OCI-LY7 (cell line): ENCODE measurements around the gene LDLRAD2. TPM values are rescaled to one million over a fixed set of nuclear protein-coding genes. Genes with fewer than 3 reads are reported as not detected.

Experiments used
- BruUV-seq: library from RNA; stranded (reverse); fragments of 400-500 nt; replicated peaks from 2 replicates; lab custom pipeline; 2021; lab: Mats Ljungman, UMichigan
- CTCF ChIA-PET: fragments of 300-600 bp; sonication (Branson Sonifier 250); formaldehyde crosslinking; loops from one replicate; lab custom pipeline; 2022; ENCODE audit warnings: antibody characterized with exemption; ENCODE audit not compliant: unreplicated experiment; lab: Charles Lee
- POLR2A ChIA-PET: fragments of 300-600 bp; sonication (Branson Sonifier 250); formaldehyde crosslinking; loops from one replicate; lab custom pipeline; 2022; ENCODE audit warnings: antibody characterized with exemption; lab: Charles Lee
- DNase-seq: peaks from one replicate; pipeline ENCODE4 v3.0.0-alpha.2; 2015; ENCODE audit warnings: low spot score
- H2AFZ ChIP-seq: fragments of 200-600 bp; sonication (generic), shearing (Covaris generic); 2 replicates; pipeline ENCODE4 v1.6.1; 2014; ENCODE audit warnings: mild to moderate bottlenecking, antibody characterized with exemption, low read length, moderate library complexity
- H3K27ac ChIP-seq: fragments of 200-600 bp; sonication (generic); 2 replicates; pipeline ENCODE4 v1.5.1; 2014; ENCODE audit warnings: mixed run types, low read depth, mild to moderate bottlenecking, moderate library complexity, low read length, inconsistent platforms; ENCODE audit not compliant: poor library complexity, severe bottlenecking
- H3K36me3 ChIP-seq: fragments of 200-600 bp; sonication (generic); 2 replicates; pipeline ENCODE4 v1.6.1; 2014; ENCODE audit warnings: mild to moderate bottlenecking, antibody characterized with exemption, low read length, moderate library complexity, mixed read lengths; ENCODE audit not compliant: insufficient read depth
- H3K4me1 ChIP-seq: fragments of 200-600 bp; sonication (generic); 2 replicates; pipeline ENCODE4 v1.5.1; 2014; ENCODE audit warnings: mild to moderate bottlenecking, low read length; ENCODE audit not compliant: insufficient read depth, poor library complexity, severe bottlenecking
- H3K4me2 ChIP-seq: fragments of 200-600 bp; sonication (generic); 2 replicates; pipeline ENCODE4 v1.6.1; 2014; ENCODE audit warnings: mild to moderate bottlenecking, low read length
- H3K4me3 ChIP-seq: fragments of 200-600 bp; sonication (generic); 2 replicates; pipeline ENCODE4 v1.5.1; 2014; ENCODE audit warnings: mild to moderate bottlenecking, low read depth, low read length; ENCODE audit not compliant: poor library complexity, severe bottlenecking
- H3K79me2 ChIP-seq: fragments of 200-600 bp; sonication (generic); 2 replicates; pipeline ENCODE4 v1.6.1; 2016; ENCODE audit warnings: low read depth, mild to moderate bottlenecking, low read length, moderate library complexity, mixed read lengths; ENCODE audit not compliant: insufficient read depth
- H3K9me2 ChIP-seq: fragments of 200-600 bp; sonication (generic); 2 replicates; pipeline ENCODE4 v1.6.1; 2016; ENCODE audit warnings: mild to moderate bottlenecking, low read length, mixed read lengths; ENCODE audit not compliant: insufficient read depth
- H3K9me3 ChIP-seq: fragments of 200-600 bp; sonication (generic); 2 replicates; pipeline ENCODE4 v1.6.1; 2014; ENCODE audit warnings: mild to moderate bottlenecking, mixed run types, low read length, mixed read lengths
- H4K20me1 ChIP-seq: fragments of 200-600 bp; sonication (generic); 2 replicates; pipeline ENCODE4 v1.6.1; 2014; ENCODE audit warnings: mild to moderate bottlenecking, antibody characterized with exemption, low read length, moderate library complexity, mixed read lengths; ENCODE audit not compliant: insufficient read depth
- EZH2phosphoT487 ChIP-seq: fragments of 200-600 bp; sonication (generic); IDR thresholded peaks from 2 replicates; pipeline ENCODE4 v1.6.1; 2018; ENCODE audit warnings: low read depth, borderline replicate concordance, mild to moderate bottlenecking, mixed run types, antibody characterized with exemption, low read length, moderate library complexity, mixed read lengths
- intact Hi-C: fragments of 100-400 bp; cut with micrococcal nuclease; formaldehyde crosslinking; loops from one replicate; pipeline ENCODE4 v1.10.0; 2022; ENCODE audit not compliant: unreplicated experiment
- total RNA-seq, 2 experiments: library from RNA; depleted of rRNA in 1 of 2; stranded (reverse); fragments of >200 nt in 1 of 2; shearing (Covaris generic) in 1 of 2; gene quantifications; 2 replicates each; pipeline ENCODE4 v1.2.3, GENCODE V29; 2014 to 2022
- TF ChIP-seq, protein P1 (sequence below): fragments of 200-600 bp; sonication (generic); conservative IDR thresholded peaks from 2 replicates; pipeline ENCODE4 v1.5.1; 2014; ENCODE audit warnings: mild to moderate bottlenecking, antibody characterized with exemption, low read length, moderate library complexity, mixed read lengths

LDLRAD2 gene
- total RNA-seq, 2 experiments from 2014 or later, result not detected

DNA sequence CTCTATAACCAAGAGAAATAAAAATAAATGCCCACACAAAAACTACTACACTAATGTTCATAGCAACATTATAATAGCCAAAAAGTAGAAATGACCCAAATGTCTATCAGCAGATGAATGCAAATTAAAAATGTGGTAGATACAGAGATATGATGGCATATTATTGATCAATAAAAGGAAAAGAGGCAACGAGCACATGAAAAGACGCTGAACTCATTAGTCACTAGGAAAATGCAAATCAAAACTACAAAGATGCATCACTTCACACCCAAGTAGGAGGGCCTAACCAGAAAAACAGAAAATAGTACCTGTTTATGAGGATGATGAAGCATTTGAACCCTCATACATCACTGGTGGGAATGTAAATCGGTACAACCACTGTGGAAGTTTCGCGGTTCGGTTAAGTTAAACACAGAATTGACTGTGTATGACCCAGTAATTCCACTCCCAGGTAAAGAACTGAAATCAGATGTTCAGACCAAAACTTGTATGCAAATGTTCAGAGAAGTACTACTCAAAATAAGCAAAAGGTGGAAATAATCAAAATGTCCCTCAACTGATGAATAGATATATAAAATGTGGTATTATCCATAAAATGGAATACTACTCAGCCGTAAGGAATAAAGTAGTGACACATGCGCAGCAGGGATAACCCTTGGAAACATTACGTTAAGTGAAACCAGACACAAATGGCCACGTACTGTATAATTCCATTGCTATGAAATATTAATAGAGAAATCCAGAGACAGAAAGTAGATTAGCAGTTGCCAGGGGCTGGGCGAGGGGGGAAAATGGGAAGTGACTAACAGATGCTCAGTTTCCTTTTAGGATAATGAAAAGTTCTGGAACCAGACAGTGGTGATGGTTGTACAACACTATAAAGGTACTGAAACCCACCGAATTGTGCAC is 32.2 kb upstream of the LDLRAD2 start:
- ChIA-PET CTCF (no interaction called here), POLR2A (interaction anchor here (1.0 kb wide), 1 partner anchor 45 kb away, joined by 3 read pairs; no protein-coding TSS in a partner anchor)
- TSS peak; percentile 38 for BruUV-seq
- Histone ChIP-seq H3K4me3 (peak overlapping the region; percentile 85), H3K9me2 (no peaks in the 10 kb centered on the region), H3K36me3 (peaks cover 27% of the 10 kb centered on the region), H3K4me1 (peaks cover 29% of the 10 kb centered on the region), H4K20me1 (peaks cover 16% of the 10 kb centered on the region), H3K4me2 (peak overlapping the region; percentile 82), H2AFZ (no peak overlapping the region), H3K79me2 (peaks cover 76% of the 10 kb centered on the region), H3K27ac (peak overlapping the region; percentile 32), H3K9me3 (no peaks in the 10 kb centered on the region)
- DNase-seq, result peak; percentile 19
- TF ChIP-seq EZH2phosphoT487, result no peak
- TF ChIP-seq, protein P1, sequence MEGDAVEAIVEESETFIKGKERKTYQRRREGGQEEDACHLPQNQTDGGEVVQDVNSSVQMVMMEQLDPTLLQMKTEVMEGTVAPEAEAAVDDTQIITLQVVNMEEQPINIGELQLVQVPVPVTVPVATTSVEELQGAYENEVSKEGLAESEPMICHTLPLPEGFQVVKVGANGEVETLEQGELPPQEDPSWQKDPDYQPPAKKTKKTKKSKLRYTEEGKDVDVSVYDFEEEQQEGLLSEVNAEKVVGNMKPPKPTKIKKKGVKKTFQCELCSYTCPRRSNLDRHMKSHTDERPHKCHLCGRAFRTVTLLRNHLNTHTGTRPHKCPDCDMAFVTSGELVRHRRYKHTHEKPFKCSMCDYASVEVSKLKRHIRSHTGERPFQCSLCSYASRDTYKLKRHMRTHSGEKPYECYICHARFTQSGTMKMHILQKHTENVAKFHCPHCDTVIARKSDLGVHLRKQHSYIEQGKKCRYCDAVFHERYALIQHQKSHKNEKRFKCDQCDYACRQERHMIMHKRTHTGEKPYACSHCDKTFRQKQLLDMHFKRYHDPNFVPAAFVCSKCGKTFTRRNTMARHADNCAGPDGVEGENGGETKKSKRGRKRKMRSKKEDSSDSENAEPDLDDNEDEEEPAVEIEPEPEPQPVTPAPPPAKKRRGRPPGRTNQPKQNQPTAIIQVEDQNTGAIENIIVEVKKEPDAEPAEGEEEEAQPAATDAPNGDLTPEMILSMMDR, result no peak
- intact Hi-C loops, result no loop called here

DNA sequence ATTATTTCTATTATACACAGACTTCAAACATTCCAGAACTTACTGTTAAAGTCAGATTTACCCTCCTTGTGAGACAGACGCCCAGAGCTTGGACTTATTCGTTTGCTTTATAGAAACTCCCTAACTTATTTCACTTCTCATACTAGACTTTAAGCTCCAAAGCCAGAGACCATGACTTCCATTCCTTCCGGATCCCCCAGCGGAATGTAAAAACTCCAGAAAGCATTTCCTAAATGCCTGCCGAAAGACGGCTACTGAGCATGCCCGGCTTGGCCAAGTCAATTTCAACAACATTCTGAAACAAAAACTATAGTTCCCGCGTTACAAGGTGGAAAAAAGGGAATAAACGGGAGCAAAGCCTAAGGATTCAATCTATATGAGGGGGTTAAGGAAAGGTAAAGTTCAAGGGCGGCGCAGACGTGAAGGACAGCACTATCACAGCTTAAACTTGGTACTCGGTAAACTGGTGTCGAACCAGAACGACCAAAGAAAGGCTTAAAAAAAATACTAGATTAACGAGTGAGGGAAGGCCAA is 30.2 kb upstream of the LDLRAD2 start:
- CTCF ChIA-PET, result interaction anchor here (0.6 to 1.3 kb wide), 2 partner anchors 72 to 160 kb away, joined by 3 read pairs; no protein-coding TSS in a partner anchor

More for the DNA sequence above, 30.2 kb upstream of the LDLRAD2 start:
- BruUV-seq, result no TSS peak
- Histone ChIP-seq H3K4me3 (peak overlapping the region; percentile 85), H3K4me1 (peaks cover 21% of the 10 kb centered on the region), H3K36me3 (peaks cover 17% of the 10 kb centered on the region), H3K9me2 (no peaks in the 10 kb centered on the region), H3K27ac (peak overlapping the region; percentile 94), H3K9me3 (no peaks in the 10 kb centered on the region), H2AFZ (no peak overlapping the region; the same call in 1 of the 2 replicates), H3K4me2 (peak overlapping the region; percentile 82), H3K79me2 (peaks cover 57% of the 10 kb centered on the region), H4K20me1 (peaks cover 11% of the 10 kb centered on the region)
- intact Hi-C loops, result loop anchor here (2.0 kb wide), 3 partner anchors 19 to 183 kb away; no protein-coding TSS in a partner anchor
- peak; percentile 31 for DNase-seq
- TF ChIP-seq EZH2phosphoT487, result no peak
- TF ChIP-seq, protein P1, result no peak
- POLR2A ChIA-PET, result interaction anchor here (0.5 to 2.5 kb wide), 6 partner anchors 12 to 213 kb away, joined by 4 to 13 read pairs (median 5); no protein-coding TSS in a partner anchor
